ENCODE results near the gene MAML3.

DNA sequence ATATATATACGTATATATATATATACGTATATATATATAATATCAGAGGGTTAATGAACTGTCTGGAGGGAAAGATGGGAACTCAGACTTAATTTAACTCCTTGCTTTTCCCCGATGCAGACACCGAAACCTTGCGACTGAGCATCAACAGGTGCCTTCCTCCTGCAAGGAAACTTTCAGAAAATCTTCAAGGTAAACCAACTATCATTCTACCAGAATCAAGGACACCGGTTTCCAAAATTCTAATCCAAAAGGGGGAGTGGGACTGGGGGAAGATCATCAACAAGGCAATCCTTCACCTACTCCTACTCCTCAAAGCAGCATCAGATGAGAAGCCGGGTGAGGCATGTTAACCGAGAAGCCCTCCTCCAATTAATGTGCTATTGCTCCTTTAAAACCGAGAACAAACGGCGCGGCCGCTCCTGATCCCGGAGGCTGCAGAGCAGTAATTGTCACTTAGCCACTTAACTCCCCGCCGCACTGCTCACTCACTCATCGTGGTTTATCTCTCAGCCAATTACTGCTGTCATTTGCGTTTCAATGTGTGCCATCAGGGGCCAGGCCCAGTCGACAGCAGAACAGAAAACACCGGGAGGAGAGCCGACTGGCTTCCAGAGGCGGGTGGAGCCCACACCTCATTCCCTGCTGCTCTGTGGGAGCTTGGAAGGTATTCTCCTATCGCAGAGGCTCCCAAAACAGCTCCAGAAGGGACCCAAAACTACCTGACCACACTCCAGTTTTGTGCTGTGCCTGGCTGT, 61.7 kb downstream of the MAML3 start:
- TF ChIP-seq, protein P1, sequence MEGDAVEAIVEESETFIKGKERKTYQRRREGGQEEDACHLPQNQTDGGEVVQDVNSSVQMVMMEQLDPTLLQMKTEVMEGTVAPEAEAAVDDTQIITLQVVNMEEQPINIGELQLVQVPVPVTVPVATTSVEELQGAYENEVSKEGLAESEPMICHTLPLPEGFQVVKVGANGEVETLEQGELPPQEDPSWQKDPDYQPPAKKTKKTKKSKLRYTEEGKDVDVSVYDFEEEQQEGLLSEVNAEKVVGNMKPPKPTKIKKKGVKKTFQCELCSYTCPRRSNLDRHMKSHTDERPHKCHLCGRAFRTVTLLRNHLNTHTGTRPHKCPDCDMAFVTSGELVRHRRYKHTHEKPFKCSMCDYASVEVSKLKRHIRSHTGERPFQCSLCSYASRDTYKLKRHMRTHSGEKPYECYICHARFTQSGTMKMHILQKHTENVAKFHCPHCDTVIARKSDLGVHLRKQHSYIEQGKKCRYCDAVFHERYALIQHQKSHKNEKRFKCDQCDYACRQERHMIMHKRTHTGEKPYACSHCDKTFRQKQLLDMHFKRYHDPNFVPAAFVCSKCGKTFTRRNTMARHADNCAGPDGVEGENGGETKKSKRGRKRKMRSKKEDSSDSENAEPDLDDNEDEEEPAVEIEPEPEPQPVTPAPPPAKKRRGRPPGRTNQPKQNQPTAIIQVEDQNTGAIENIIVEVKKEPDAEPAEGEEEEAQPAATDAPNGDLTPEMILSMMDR (IDR thresholded peaks at IDR 0.05; ENCODE audit: low read length), result no peak
- TF ChIP-seq EZH2 (IDR thresholded peaks at IDR 0.05; ENCODE audit: borderline replicate concordance, low read length), result no peak
